Body of pancreas (tissue), 4 donors: Measurements from ENCODE around the gene AFF2. TPM values are rescaled to one million over a fixed set of nuclear protein-coding genes. Genes with fewer than 3 reads are reported as not detected.

ENCODE experiments used
- ATAC-seq: fragments of 150-250 bp; one replicate; pipeline ENCODE4 v1.9.1; 2016
- DNase-seq, 4 donors: peaks; one replicate each; pipeline ENCODE4 v3.0.0-alpha.2; 2019
- H3K27ac ChIP-seq, 4 donors: fragments of 200-600 bp; sonication (generic); 1 replicate in 3 of 4; 2 replicates in 1 of 4; pipeline versions ENCODE4 v1.5.1 to v1.6.1; 2016 to 2019; ENCODE audit warnings: mild to moderate bottlenecking in 1 of 4, mixed read lengths in 1 of 4, moderate library complexity in 1 of 4
- H3K27me3 ChIP-seq, 2 donors: fragments of 200-600 bp; sonication (generic); one replicate each; pipeline ENCODE4 v1.6.0; 2016; ENCODE audit warnings: mild to moderate bottlenecking in 1 of 2
- H3K36me3 ChIP-seq, 2 donors: fragments of 200-600 bp; sonication (generic); replicated peaks in 1 of 2; 2 replicates each; pipeline ENCODE4 v1.5.1; 2016; ENCODE audit warnings: low read depth in 2 of 2; ENCODE audit not compliant: insufficient read depth in 1 of 2
- H3K4me1 ChIP-seq: fragments of 200-600 bp; sonication (generic); one replicate; pipeline ENCODE4 v1.6.0; 2016
- H3K4me3 ChIP-seq, 2 donors: fragments of 200-600 bp; sonication (generic); 1 replicate in 1 of 2; 2 replicates in 1 of 2; pipeline ENCODE4 v1.5.1; 2016 to 2019
- H3K9me3 ChIP-seq, 3 donors: fragments of 200-600 bp; sonication (generic); 1 replicate in 2 of 3; 2 replicates in 1 of 3; pipeline ENCODE4 v1.5.1; 2016
- POLR2A ChIP-seq, 3 donors: fragments of 450-650 bp; IDR thresholded peaks; one replicate each; pipeline ENCODE4 v1.6.1; 2016; ENCODE audit warnings: antibody characterized with exemption in 3 of 3, mild to moderate bottlenecking in 2 of 3
- WGBS, 2 donors: methylation state at CpG; one replicate each; pipeline ENCODE4 v1.1.5; 2017; 5-methylcytosine and 5-hydroxymethylcytosine counted together
- intact Hi-C: fragments of 100-400 bp; cut with DNase I; formaldehyde crosslinking; loops from one replicate; pipeline ENCODE4 v1.15.1; 2023
- total RNA-seq, 2 donors: library from RNA; depleted of rRNA; stranded (reverse); fragments of >200 nt; gene quantifications; one replicate each; pipeline ENCODE4 v1.1.0, GENCODE V29; 2016
- TF ChIP-seq, protein P1 (sequence below), 7 experiments: fragments of 450-650 bp in 4 of 7; fragments of 200-600 bp in 3 of 7; sonication (generic) in 3 of 7; IDR thresholded peaks; one replicate each; pipeline ENCODE4 v1.5.1; 2016 to 2019; ENCODE audit warnings: antibody characterized with exemption in 7 of 7

The AFF2 gene
- total RNA-seq, 2 donors from 2014 or later, result 0.99 to 2.1 TPM

DNA sequence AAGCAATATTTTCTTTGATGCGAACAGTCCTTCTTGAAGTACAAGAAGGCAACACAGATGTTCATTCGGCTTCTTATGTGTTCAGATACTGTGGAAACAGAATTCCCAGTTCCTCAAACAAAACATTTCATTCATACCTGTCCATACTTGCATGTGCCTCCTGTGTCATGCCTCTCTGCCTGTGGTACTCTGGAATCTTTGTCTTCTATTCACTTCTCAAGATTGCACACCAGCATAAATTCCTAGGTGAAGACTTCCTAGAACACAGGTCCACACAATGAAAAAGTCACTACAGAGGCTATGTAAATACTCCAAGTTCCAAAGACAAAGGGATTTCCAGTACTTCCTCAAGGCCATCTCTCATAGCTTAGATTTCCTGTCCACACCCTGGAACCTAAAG lies 367.2 kb downstream of the AFF2 start:
- no peaks in the 10 kb centered on the region for H3K4me1 ChIP-seq
- no peaks in the 10 kb centered on the region for H3K9me3 ChIP-seq
- H3K36me3 ChIP-seq, result no peaks in the 10 kb centered on the region
- H3K4me3 ChIP-seq, result no peak overlapping the region
- no peaks in the 10 kb centered on the region for H3K27me3 ChIP-seq
- no peak for ATAC-seq
- intact Hi-C loops, result no loop called here
- no peak for TF ChIP-seq POLR2A (IDR thresholded peaks at IDR 0.05)
- TF ChIP-seq, protein P1, sequence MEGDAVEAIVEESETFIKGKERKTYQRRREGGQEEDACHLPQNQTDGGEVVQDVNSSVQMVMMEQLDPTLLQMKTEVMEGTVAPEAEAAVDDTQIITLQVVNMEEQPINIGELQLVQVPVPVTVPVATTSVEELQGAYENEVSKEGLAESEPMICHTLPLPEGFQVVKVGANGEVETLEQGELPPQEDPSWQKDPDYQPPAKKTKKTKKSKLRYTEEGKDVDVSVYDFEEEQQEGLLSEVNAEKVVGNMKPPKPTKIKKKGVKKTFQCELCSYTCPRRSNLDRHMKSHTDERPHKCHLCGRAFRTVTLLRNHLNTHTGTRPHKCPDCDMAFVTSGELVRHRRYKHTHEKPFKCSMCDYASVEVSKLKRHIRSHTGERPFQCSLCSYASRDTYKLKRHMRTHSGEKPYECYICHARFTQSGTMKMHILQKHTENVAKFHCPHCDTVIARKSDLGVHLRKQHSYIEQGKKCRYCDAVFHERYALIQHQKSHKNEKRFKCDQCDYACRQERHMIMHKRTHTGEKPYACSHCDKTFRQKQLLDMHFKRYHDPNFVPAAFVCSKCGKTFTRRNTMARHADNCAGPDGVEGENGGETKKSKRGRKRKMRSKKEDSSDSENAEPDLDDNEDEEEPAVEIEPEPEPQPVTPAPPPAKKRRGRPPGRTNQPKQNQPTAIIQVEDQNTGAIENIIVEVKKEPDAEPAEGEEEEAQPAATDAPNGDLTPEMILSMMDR (IDR thresholded peaks at IDR 0.05), result no peak
- DNase-seq, result no peak
- 77 to 92% methylated on average over 2 of the region's 2 CpGs for WGBS, 2 donors
- H3K27ac ChIP-seq, result no peak overlapping the region

DNA sequence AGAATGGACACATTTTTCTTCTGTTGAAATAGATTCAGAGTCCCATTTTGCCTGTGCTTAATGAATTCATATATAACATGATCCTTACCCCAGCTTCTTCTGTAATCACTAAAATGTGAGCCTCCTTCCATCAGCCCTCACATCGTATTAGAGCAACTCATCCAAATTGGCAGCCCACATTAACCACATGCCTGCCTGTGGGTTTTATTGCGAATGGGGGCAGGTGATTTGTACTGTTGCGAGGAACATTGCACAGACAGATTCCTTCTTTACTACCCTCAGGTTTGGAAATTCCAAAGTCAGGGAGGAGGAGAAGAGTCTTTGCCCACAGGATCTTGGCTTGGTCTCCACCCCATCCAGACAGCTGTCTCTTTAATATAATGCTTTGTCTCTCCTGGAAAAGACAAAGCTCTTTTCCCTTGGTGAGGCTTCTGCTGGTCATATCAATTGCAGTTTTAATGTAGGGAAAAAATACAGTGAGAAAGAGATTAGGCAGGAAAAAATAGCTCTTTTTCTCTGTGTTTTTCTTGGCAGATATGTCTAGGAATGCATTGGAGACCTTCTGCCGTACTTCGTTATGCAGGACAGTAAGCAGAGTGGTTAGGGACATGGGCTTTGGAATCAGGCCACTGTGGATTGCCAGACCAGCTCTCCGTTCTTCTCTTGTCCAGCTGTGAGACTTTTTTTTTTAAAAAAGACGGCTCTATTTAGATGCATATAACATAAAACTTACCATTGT lies 371.2 kb downstream of the AFF2 start:
- Histone ChIP-seq H3K4me1 (no peaks in the 10 kb centered on the region), H3K27me3 (no peaks in the 10 kb centered on the region), H3K9me3 (no peaks in the 10 kb centered on the region), H3K4me3 (no peak overlapping the region), H3K36me3 (no peaks in the 10 kb centered on the region), H3K27ac (no peak overlapping the region)
- intact Hi-C loops, result no loop called here
- no peak for DNase-seq
- ATAC-seq, result no peak
- TF ChIP-seq POLR2A (IDR thresholded peaks at IDR 0.05), result no peak
- TF ChIP-seq, protein P1 (IDR thresholded peaks at IDR 0.05), result no peak
- 65 to 69% methylated on average over 5 to 7 of the region's 7 CpGs for WGBS, 2 donors

DNA sequence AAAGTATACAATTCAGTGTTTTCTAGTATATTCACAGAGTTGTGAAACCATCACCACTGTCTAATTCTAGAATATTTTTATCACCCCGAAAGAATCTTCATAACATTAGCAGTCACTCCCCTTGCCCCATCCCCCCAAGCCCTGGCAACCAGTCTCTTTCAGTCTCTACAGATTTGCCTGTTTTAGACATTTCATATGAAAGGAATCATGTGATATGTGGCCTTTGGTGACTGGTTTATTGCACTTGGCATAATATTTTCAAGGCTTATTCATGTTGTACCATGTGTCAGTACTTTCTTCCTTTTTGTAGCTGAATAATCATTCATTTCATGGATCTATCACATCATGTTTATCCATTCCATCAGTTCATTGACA lies 371.7 kb downstream of the AFF2 start:
- Histone ChIP-seq H3K4me1 (no peaks in the 10 kb centered on the region), H3K36me3 (no peaks in the 10 kb centered on the region), H3K27me3 (no peaks in the 10 kb centered on the region), H3K9me3 (no peaks in the 10 kb centered on the region), H3K4me3 (no peak overlapping the region), H3K27ac (no peak overlapping the region)
- 44 to 65% methylated on average over 1 of the region's 1 CpG for WGBS, 2 donors
- DNase-seq, result no peak
- TF ChIP-seq POLR2A (IDR thresholded peaks at IDR 0.05), result no peak
- TF ChIP-seq, protein P1 (IDR thresholded peaks at IDR 0.05), result no peak
- no peak for ATAC-seq
- intact Hi-C loops, result no loop called here

DNA sequence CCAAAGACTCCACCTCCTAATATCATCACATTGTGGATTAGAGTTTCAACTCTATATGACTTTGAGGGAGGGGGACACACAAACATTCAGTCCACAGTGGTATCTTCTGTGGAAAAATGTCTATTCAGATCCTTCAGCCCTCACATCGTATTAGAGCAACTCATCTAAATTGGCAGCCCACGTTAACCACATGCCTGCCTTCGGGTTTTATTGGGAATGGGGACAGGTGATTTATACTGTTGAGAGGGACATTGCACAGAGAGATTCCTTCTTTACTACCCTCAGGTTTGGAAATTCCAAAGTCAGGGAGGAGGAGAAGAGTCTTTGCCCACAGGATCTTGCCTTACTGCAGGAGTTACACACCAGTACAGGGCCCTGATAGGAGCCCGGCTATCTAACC lies 372.5 kb downstream of the AFF2 start:
- Histone ChIP-seq H3K27ac (no peak overlapping the region), H3K4me3 (no peak overlapping the region), H3K4me1 (no peaks in the 10 kb centered on the region), H3K36me3 (no peaks in the 10 kb centered on the region), H3K27me3 (no peaks in the 10 kb centered on the region), H3K9me3 (no peaks in the 10 kb centered on the region)
- 45 to 66% methylated on average over 4 of the region's 4 CpGs for WGBS, 2 donors
- no peak for ATAC-seq
- intact Hi-C loops, result no loop called here
- no peak for DNase-seq
- TF ChIP-seq POLR2A (IDR thresholded peaks at IDR 0.05), result no peak
- TF ChIP-seq, protein P1 (IDR thresholded peaks at IDR 0.05), result no peak

DNA sequence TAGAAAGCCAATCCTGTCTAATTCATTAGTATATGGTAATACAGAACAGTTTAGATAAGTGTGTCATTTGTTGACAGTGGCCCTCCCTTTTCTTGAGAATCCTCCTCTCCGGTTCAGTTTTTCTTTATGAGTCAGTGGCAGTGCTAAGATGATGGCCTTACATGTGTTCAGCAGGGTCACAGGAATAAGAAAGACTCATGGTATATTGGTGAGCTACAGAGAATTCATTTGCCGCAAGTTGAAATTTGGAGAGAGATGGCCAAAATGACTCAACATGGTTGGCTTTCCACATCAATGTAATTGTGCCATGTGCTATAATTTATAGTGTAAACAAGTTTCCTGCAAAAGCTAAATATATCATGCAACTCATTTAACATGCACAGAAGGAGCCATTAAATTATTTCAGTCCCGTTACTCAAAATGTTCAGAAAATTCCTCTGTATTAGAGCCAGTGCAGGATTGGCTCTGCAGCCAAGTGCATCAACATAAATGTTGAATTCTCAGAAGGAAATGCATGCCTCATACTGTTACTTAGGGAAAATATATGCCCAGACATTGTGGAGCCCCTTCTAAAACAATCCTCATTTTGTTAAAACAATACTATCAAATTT lies 374.3 kb downstream of the AFF2 start:
- Histone ChIP-seq H3K36me3 (no peaks in the 10 kb centered on the region), H3K27ac (no peak overlapping the region), H3K9me3 (no peaks in the 10 kb centered on the region), H3K27me3 (no peaks in the 10 kb centered on the region), H3K4me1 (no peaks in the 10 kb centered on the region), H3K4me3 (no peak overlapping the region)
- TF ChIP-seq, protein P1 (IDR thresholded peaks at IDR 0.05), result no peak
- TF ChIP-seq POLR2A (IDR thresholded peaks at IDR 0.05), result no peak
- ATAC-seq (no peak), DNase-seq (no peak)
- WGBS, 2 donors, result 67 to 71% methylated on average over 3 of the region's 3 CpGs
- intact Hi-C loops, result no loop called here
